Measurements from ENCODE around the gene NME8. TPM values are rescaled to one million over a fixed set of nuclear protein-coding genes. Genes with fewer than 3 reads are reported as not detected.

NME8 gene
- total RNA-seq, 2 experiments from 2014 or later, result not detected

- peaks cover 13% of the 10 kb centered on the region for H3K27me3 Mint-ChIP-seq
- ChIA-PET POLR2A (no interaction called here), CTCF (interaction anchor here (0.7 to 1.5 kb wide), 4 partner anchors 9 to 313 kb away, joined by 3 to 6 read pairs (median 5); partner anchors contain the start of gene EPDR1)
- no peaks in the 10 kb centered on the region for H3K4me1 Mint-ChIP-seq (ENCODE audit: low read depth)
- DNase-seq, result no peak
- no peaks in the 10 kb centered on the region for H3K36me3 Mint-ChIP-seq
- intact Hi-C loops (cut with micrococcal nuclease), result no loop called here
- no peaks in the 10 kb centered on the region for H3K9me3 Mint-ChIP-seq
- H3K27ac Mint-ChIP-seq, result no peak overlapping the region
- no peak overlapping the region for H3K4me3 Mint-ChIP-seq
Measured at GRCh38 chr7:37908221-37908788, 59.9 kb downstream of the NME8 start.

GRCh38 chr7:37912756-37913155, 64.4 kb downstream of the NME8 start:
- H3K27ac Mint-ChIP-seq, result no peak overlapping the region
- H3K4me1 Mint-ChIP-seq (ENCODE audit: low read depth), result peaks cover 7% of the 10 kb centered on the region
- H3K9me3 Mint-ChIP-seq, result no peaks in the 10 kb centered on the region
- intact Hi-C loops (cut with micrococcal nuclease), result no loop called here
- CTCF ChIA-PET, result no interaction called here
- DNase-seq, result no peak
- no peaks in the 10 kb centered on the region for H3K36me3 Mint-ChIP-seq
- H3K27me3 Mint-ChIP-seq, result peaks cover 39% of the 10 kb centered on the region
- no peak overlapping the region for H3K4me3 Mint-ChIP-seq
- POLR2A ChIA-PET, result no interaction called here

GRCh38 chr7:37915438-37915837, 67.0 kb downstream of the NME8 start:
- intact Hi-C loops (cut with micrococcal nuclease), result no loop called here
- ChIA-PET CTCF (interaction anchor here (2.8 to 5.9 kb wide), 2 partner anchors 14 to 300 kb away, joined by 9 to 31 read pairs; no protein-coding TSS in a partner anchor), POLR2A (no interaction called here)
- H3K9me3 Mint-ChIP-seq, result no peaks in the 10 kb centered on the region
- H3K27me3 Mint-ChIP-seq, result peaks cover 57% of the 10 kb centered on the region
- H3K4me3 Mint-ChIP-seq, result no peak overlapping the region
- no peak overlapping the region for H3K27ac Mint-ChIP-seq
- no peak for DNase-seq
- H3K4me1 Mint-ChIP-seq (ENCODE audit: low read depth), result peaks cover 10% of the 10 kb centered on the region
- no peaks in the 10 kb centered on the region for H3K36me3 Mint-ChIP-seq

- Mint-ChIP-seq H3K27me3 (peaks cover 54% of the 10 kb centered on the region), H3K27ac (no peak overlapping the region), H3K4me1 (ENCODE audit: low read depth) (peaks cover 12% of the 10 kb centered on the region), H3K9me3 (no peaks in the 10 kb centered on the region), H3K4me3 (no peak overlapping the region), H3K36me3 (no peaks in the 10 kb centered on the region)
- intact Hi-C loops (cut with micrococcal nuclease), result loop anchor here (2.0 kb wide), 1 partner anchor 307 kb away; no protein-coding TSS in a partner anchor
- POLR2A ChIA-PET, result no interaction called here
- CTCF ChIA-PET, result interaction anchor here (1.6 to 5.9 kb wide), 4 partner anchors 9 to 458 kb away, joined by 4 to 31 read pairs (median 7); no protein-coding TSS in a partner anchor
- no peak for DNase-seq
Measured at GRCh38 chr7:37916017-37916672, 67.7 kb downstream of the NME8 start.

GRCh38 chr7:37916673-37917660, 68.6 kb downstream of the NME8 start, which contains the start of gene SFRP4:
Gene SFRP4 (minus strand): TSS chr7:37916817. CDS start chr7:37916537, 280 bp downstream.
- DNase-seq, result peak; percentile 11
- no peaks in the 10 kb centered on the region for H3K36me3 Mint-ChIP-seq
- peaks cover 57% of the 10 kb centered on the region for H3K27me3 Mint-ChIP-seq
- POLR2A ChIA-PET, result no interaction called here
- H3K4me3 Mint-ChIP-seq, result no peak within 1 kb of the TSS
- H3K27ac Mint-ChIP-seq, result no peak within 1 kb of the TSS
- H3K4me1 Mint-ChIP-seq (ENCODE audit: low read depth), result peaks cover 12% of the 10 kb centered on the region
- CTCF ChIA-PET, result interaction anchor here (1.0 to 5.9 kb wide), 7 partner anchors 9 to 457 kb away, joined by 3 to 31 read pairs (median 5); no protein-coding TSS in a partner anchor
- intact Hi-C loops (cut with micrococcal nuclease), result loop anchor here (2.0 kb wide), 1 partner anchor 306 kb away; no protein-coding TSS in a partner anchor
- H3K9me3 Mint-ChIP-seq, result no peaks in the 10 kb centered on the region

GRCh38 chr7:37918526-37918925, 70.1 kb downstream of the NME8 start:
- POLR2A ChIA-PET, result no interaction called here
- CTCF ChIA-PET, result interaction anchor here (1.2 to 5.9 kb wide), 3 partner anchors 10 to 455 kb away, joined by 3 to 31 read pairs (median 4); no protein-coding TSS in a partner anchor
- Mint-ChIP-seq H3K4me3 (no peak overlapping the region), H3K27me3 (peaks cover 62% of the 10 kb centered on the region), H3K4me1 (ENCODE audit: low read depth) (peaks cover 12% of the 10 kb centered on the region), H3K27ac (no peak overlapping the region), H3K9me3 (no peaks in the 10 kb centered on the region), H3K36me3 (no peaks in the 10 kb centered on the region)
- no peak for DNase-seq
- intact Hi-C loops (cut with micrococcal nuclease), result no loop called here

GRCh38 chr7:37920305-37920848, 72.0 kb downstream of the NME8 start, which contains the start of gene EPDR1:
Gene EPDR1 (plus strand): TSS chr7:37920640. CDS start chr7:37920940, 300 bp downstream.
- DNase-seq, result peak; percentile 48
- no peaks in the 10 kb centered on the region for H3K36me3 Mint-ChIP-seq
- no peak within 1 kb of the TSS for H3K27ac Mint-ChIP-seq
- ChIA-PET CTCF (interaction anchor here (1.0 to 5.9 kb wide), 3 partner anchors 11 to 295 kb away, joined by 4 to 31 read pairs (median 6); no protein-coding TSS in a partner anchor), POLR2A (no interaction called here)
- intact Hi-C loops (cut with micrococcal nuclease), result no loop called here
- H3K27me3 Mint-ChIP-seq, result peaks cover 52% of the 10 kb centered on the region
- H3K4me3 Mint-ChIP-seq, result peak within 1 kb of the TSS; percentile 60
- peaks cover 2% of the 10 kb centered on the region for H3K9me3 Mint-ChIP-seq
- H3K4me1 Mint-ChIP-seq (ENCODE audit: low read depth), result peaks cover 12% of the 10 kb centered on the region

GRCh38 chr7:37920849-37921805, 72.7 kb downstream of the NME8 start:
- intact Hi-C loops (cut with micrococcal nuclease), result no loop called here
- H3K9me3 Mint-ChIP-seq, result peaks cover 4% of the 10 kb centered on the region
- ChIA-PET POLR2A (no interaction called here), CTCF (interaction anchor here (1.0 to 5.9 kb wide), 3 partner anchors 12 to 295 kb away, joined by 4 to 31 read pairs (median 6); no protein-coding TSS in a partner anchor)
- H3K27me3 Mint-ChIP-seq, result peaks cover 45% of the 10 kb centered on the region
- H3K4me3 Mint-ChIP-seq, result peak overlapping the region; percentile 60
- no peaks in the 10 kb centered on the region for H3K36me3 Mint-ChIP-seq
- peak; percentile 18 for DNase-seq
- H3K27ac Mint-ChIP-seq, result no peak overlapping the region
- H3K4me1 Mint-ChIP-seq (ENCODE audit: low read depth), result peaks cover 10% of the 10 kb centered on the region

GRCh38 chr7:37921876-37922275, 73.5 kb downstream of the NME8 start:
- Mint-ChIP-seq H3K27ac (no peak overlapping the region), H3K9me3 (peaks cover 7% of the 10 kb centered on the region), H3K36me3 (no peaks in the 10 kb centered on the region), H3K27me3 (peaks cover 43% of the 10 kb centered on the region), H3K4me1 (ENCODE audit: low read depth) (peaks cover 8% of the 10 kb centered on the region), H3K4me3 (no peak overlapping the region)
- intact Hi-C loops (cut with micrococcal nuclease), result no loop called here
- ChIA-PET CTCF (no interaction called here), POLR2A (no interaction called here)
- DNase-seq, result no peak

- POLR2A ChIA-PET, result no interaction called here
- peaks cover 5% of the 10 kb centered on the region for H3K4me1 Mint-ChIP-seq (ENCODE audit: low read depth)
- H3K36me3 Mint-ChIP-seq, result no peaks in the 10 kb centered on the region
- DNase-seq, result no peak
- H3K4me3 Mint-ChIP-seq, result no peak overlapping the region
- intact Hi-C loops (cut with micrococcal nuclease), result no loop called here
- CTCF ChIA-PET, result no interaction called here
- H3K27ac Mint-ChIP-seq, result no peak overlapping the region
- peaks cover 7% of the 10 kb centered on the region for H3K9me3 Mint-ChIP-seq
- peaks cover 31% of the 10 kb centered on the region for H3K27me3 Mint-ChIP-seq
Measured at GRCh38 chr7:37923996-37924395, 75.6 kb downstream of the NME8 start.
